Epithelial cell of proximal tubule (primary cell): Measurements from ENCODE around the gene KRTAP9-1. TPM values are rescaled to one million over a fixed set of nuclear protein-coding genes. Genes with fewer than 3 reads are reported as not detected.

Source experiments
- DNase-seq: peaks from one replicate; pipeline ENCODE4 v3.0.0-alpha.2; 2011; ENCODE audit warnings: low read depth
- H3K4me3 ChIP-seq: 2 replicates; pipeline ENCODE4 v1.5.1; 2011; ENCODE audit warnings: low read depth, mild to moderate bottlenecking, low read length
- CTCF ChIP-seq: conservative IDR thresholded peaks from 2 replicates; pipeline ENCODE4 v1.5.1; 2012; ENCODE audit warnings: low read depth, mild to moderate bottlenecking, low read length
- total RNA-seq: library from RNA; depleted of rRNA; stranded (reverse); fragments of >200 nt; gene quantifications from 2 replicates; pipeline ENCODE4 v1.2.3, GENCODE V29; 2015

The KRTAP9-1 gene
- total RNA-seq, 1 donor from 2014 or later: not detected

GRCh38 chr17:41168121-41168520, 21.6 kb upstream of the KRTAP9-1 start, which contains the start of gene KRTAP4-3:
KRTAP4-3 (minus strand) TSS chr17:41168221; CDS start chr17:41168172, 49 bp downstream.
- no peak for DNase-seq
- no peak for TF ChIP-seq CTCF
- no peak within 1 kb of the TSS for H3K4me3 ChIP-seq

GRCh38 chr17:41171886-41172285, 17.8 kb upstream of the KRTAP9-1 start:
- no peak for TF ChIP-seq CTCF
- H3K4me3 ChIP-seq: no peak overlapping the region
- no peak for DNase-seq

GRCh38 chr17:41176744-41177387, 12.8 kb upstream of the KRTAP9-1 start:
- TF ChIP-seq CTCF: no peak
- no peak for DNase-seq
- H3K4me3 ChIP-seq: no peak overlapping the region

GRCh38 chr17:41177727-41178271, 11.9 kb upstream of the KRTAP9-1 start, which contains the start of gene KRTAP4-2:
KRTAP4-2 (minus strand) TSS chr17:41178221; CDS start chr17:41178164, 57 bp downstream.
- DNase-seq: no peak
- H3K4me3 ChIP-seq: no peak within 1 kb of the TSS
- TF ChIP-seq CTCF: no peak

DNA sequence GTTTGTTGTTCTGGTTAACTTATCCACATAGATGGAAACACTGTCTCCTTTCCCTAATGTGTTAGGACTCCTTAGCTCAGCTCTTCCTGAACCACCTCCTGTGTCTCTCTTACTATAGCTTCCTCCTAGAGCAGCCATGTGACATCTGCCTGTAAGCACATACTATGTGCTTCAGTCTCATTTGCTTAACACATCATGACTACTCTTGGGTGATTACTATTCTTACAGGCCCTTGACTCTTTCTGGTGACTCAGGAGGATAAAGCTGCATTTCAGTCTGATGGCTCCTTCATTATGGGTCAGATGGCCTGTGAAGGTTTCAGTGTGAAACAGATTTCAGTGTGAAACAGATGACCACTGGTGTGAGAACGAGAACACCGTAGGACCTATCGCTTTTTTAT, 11.3 kb upstream of the KRTAP9-1 start:
- no peak for TF ChIP-seq CTCF
- no peak overlapping the region for H3K4me3 ChIP-seq
- peak; percentile 63 for DNase-seq

DNA sequence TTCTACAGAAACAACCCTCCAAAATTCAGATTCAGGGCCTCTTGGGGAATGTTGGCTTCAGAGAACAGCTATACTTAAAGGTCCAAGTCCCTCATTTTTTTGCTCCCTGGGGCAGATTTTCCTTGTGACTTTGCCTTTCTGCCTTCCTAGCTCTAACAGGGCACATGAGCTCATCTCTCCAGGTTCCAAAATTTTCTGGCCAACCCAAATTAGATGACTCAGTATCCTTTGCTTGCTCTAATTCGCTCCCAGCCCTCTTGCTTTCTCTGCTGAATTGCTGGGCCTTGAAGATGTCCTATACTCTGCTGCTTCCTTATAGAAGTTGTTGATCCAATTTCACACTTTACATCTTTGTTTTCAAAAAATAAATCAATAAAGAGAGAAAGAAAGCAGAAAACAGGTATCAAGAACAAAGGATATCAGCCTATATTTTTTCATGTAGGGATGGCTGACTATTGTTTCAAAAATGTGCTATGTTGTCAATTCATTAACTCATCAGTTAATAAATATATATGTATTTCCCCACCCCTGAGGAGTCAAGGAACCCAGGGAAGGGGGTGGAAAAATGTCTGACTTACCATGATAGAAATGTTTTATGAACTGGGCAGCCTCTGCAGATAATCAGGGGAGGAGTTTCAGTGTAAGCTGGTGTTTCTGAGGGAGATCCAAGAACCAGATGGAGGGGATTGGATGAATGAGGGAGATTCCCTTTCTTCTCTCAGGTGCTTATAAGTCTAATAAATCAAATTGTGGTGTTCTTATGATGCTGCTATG, 10.7 kb upstream of the KRTAP9-1 start:
- TF ChIP-seq CTCF: no peak
- DNase-seq: peak; percentile 4
- no peak overlapping the region for H3K4me3 ChIP-seq
